WTC11 (cell line): ENCODE data around the gene STIM2. TPM values are rescaled to one million over a fixed set of nuclear protein-coding genes. Genes with fewer than 3 reads are reported as not detected.

Source experiments
- ATAC-seq: fragments of 200-7000 bp; cut with Tn5 transposase; 2 replicates; pipeline ENCODE4 v1.10.0; 2021; ENCODE audit warnings: mild to moderate bottlenecking, moderate library complexity
- CTCF ChIA-PET: fragments of 300-600 bp; sonication (Branson Sonifier 250); formaldehyde crosslinking; loops from one replicate; lab custom pipeline; 2021; ENCODE audit warnings: antibody characterized with exemption; lab: Charles Lee
- POLR2A ChIA-PET: fragments of 350-600 bp; sonication (Branson Sonifier 250); formaldehyde crosslinking; loops from one replicate; lab custom pipeline; 2021; ENCODE audit warnings: antibody characterized with exemption; lab: Charles Lee
- DNase-seq: peaks from one replicate; pipeline ENCODE4 v3.0.0; 2021; ENCODE audit warnings: low spot score
- H3K27ac Mint-ChIP-seq: 2 replicates; pipeline ENCODE4 v1.8.0; 2021; ENCODE audit warnings: mixed read lengths
- H3K27me3 Mint-ChIP-seq: 2 replicates; pipeline ENCODE4 v1.8.0; 2021; ENCODE audit warnings: low read depth, mild to moderate bottlenecking, moderate library complexity, mixed read lengths
- H3K36me3 Mint-ChIP-seq: 2 replicates; pipeline ENCODE4 v1.8.0; 2021; ENCODE audit warnings: mixed read lengths
- H3K4me1 Mint-ChIP-seq: 2 replicates; pipeline ENCODE4 v1.8.0; 2022; ENCODE audit warnings: mixed read lengths
- H3K4me3 Mint-ChIP-seq: 2 replicates; pipeline ENCODE4 v1.8.0; 2021; ENCODE audit warnings: mild to moderate bottlenecking, moderate library complexity, mixed read lengths
- H3K9me3 Mint-ChIP-seq: 2 replicates; pipeline ENCODE4 v1.8.0; 2021; ENCODE audit warnings: mixed read lengths
- ATF1 ChIP-seq: sonication (generic); formaldehyde crosslinking; IDR thresholded peaks from 2 replicates; pipeline ENCODE4 v1.8.1; 2023; ENCODE audit warnings: mild to moderate bottlenecking, moderate library complexity, missing genetic modification reagents
- ATF6 ChIP-seq: sonication (generic); formaldehyde crosslinking; IDR thresholded peaks from 2 replicates; pipeline ENCODE4 v1.8.1; 2023; ENCODE audit warnings: mild to moderate bottlenecking, missing genetic modification reagents
- FOXJ3 ChIP-seq: sonication (generic); formaldehyde crosslinking; IDR thresholded peaks from 2 replicates; pipeline ENCODE4 v1.9.0; 2021; ENCODE audit warnings: missing genetic modification reagents, mild to moderate bottlenecking, borderline replicate concordance
- GTF2I ChIP-seq: fragments of 250-450 bp; sonication (Bioruptor Pico); conservative IDR thresholded peaks from 2 replicates; pipeline ENCODE4 v1.4.0; 2021; ENCODE audit warnings: mild to moderate bottlenecking
- IRF2 ChIP-seq: sonication (generic); formaldehyde crosslinking; IDR thresholded peaks from 2 replicates; pipeline ENCODE4 v1.8.0; 2022; ENCODE audit warnings: low read depth, missing genetic modification reagents, borderline replicate concordance
- MYBL2 ChIP-seq: sonication (generic); formaldehyde crosslinking; IDR thresholded peaks from 2 replicates; pipeline ENCODE4 v1.8.1; 2023; ENCODE audit warnings: mild to moderate bottlenecking, moderate library complexity, missing genetic modification reagents
- NFE2L1 ChIP-seq: sonication (generic); formaldehyde crosslinking; IDR thresholded peaks from 2 replicates; pipeline ENCODE4 v1.8.1; 2023; ENCODE audit warnings: missing genetic modification reagents
- SP1 ChIP-seq: sonication (generic); formaldehyde crosslinking; conservative IDR thresholded peaks from 2 replicates; pipeline ENCODE4 v1.8.1; 2022; ENCODE audit warnings: missing genetic modification reagents
- TEAD1 ChIP-seq: sonication (generic); formaldehyde crosslinking; IDR thresholded peaks from 2 replicates; pipeline ENCODE4 v1.8.0; 2022; ENCODE audit warnings: mild to moderate bottlenecking, missing genetic modification reagents
- USF1 ChIP-seq: sonication (generic); formaldehyde crosslinking; IDR thresholded peaks from 2 replicates; pipeline ENCODE4 v1.8.0; 2022; ENCODE audit warnings: mild to moderate bottlenecking, missing genetic modification reagents
- ZMAT4 ChIP-seq: fragments of 250-450 bp; sonication (Bioruptor Pico); IDR thresholded peaks from 2 replicates; pipeline ENCODE4 v1.9.0; 2021; ENCODE audit warnings: mild to moderate bottlenecking
- ZNF121 ChIP-seq: sonication (generic); formaldehyde crosslinking; IDR thresholded peaks from 2 replicates; pipeline ENCODE4 v1.8.0; 2023; ENCODE audit warnings: missing genetic modification reagents
- ZNF138 ChIP-seq: sonication (generic); formaldehyde crosslinking; conservative IDR thresholded peaks from 2 replicates; pipeline ENCODE4 v1.8.1; 2022; ENCODE audit warnings: mild to moderate bottlenecking, moderate library complexity, missing genetic modification reagents
- ZNF232 ChIP-seq: sonication (generic); formaldehyde crosslinking; IDR thresholded peaks from 2 replicates; pipeline ENCODE4 v1.8.0; 2022; ENCODE audit warnings: mild to moderate bottlenecking, missing genetic modification reagents
- ZNF532 ChIP-seq: fragments of 250-450 bp; sonication (Bioruptor Pico); IDR thresholded peaks from 2 replicates; pipeline ENCODE4 v1.9.0; 2021; ENCODE audit warnings: mild to moderate bottlenecking, borderline replicate concordance
- total RNA-seq: library from RNA; stranded (reverse); gene quantifications from 3 replicates; pipeline ENCODE4 v1.2.3, GENCODE V29; 2021
- TF ChIP-seq, protein P1 (sequence below): fragments of 200-600 bp; IDR thresholded peaks from 2 replicates; pipeline ENCODE4 v1.8.0; 2022; ENCODE audit warnings: antibody characterized with exemption
- TF ChIP-seq, protein P2 (sequence below): sonication (generic); formaldehyde crosslinking; IDR thresholded peaks from 2 replicates; pipeline ENCODE4 v1.8.1; 2022; ENCODE audit warnings: low read depth, mild to moderate bottlenecking, moderate library complexity, missing genetic modification reagents, borderline replicate concordance
- TF ChIP-seq, protein P3 (sequence below): fragments of 250-450 bp; sonication (Bioruptor Pico); IDR thresholded peaks from 2 replicates; pipeline ENCODE4 v2.1.2; 2022; ENCODE audit warnings: mild to moderate bottlenecking, moderate library complexity
- TF ChIP-seq, protein P4 (sequence below): sonication (generic); formaldehyde crosslinking; IDR thresholded peaks from 2 replicates; pipeline ENCODE4 v1.8.0; 2022; ENCODE audit warnings: missing genetic modification reagents

Gene STIM2
- total RNA-seq, 1 experiment from 2014 or later, result 22.4 TPM

DNA sequence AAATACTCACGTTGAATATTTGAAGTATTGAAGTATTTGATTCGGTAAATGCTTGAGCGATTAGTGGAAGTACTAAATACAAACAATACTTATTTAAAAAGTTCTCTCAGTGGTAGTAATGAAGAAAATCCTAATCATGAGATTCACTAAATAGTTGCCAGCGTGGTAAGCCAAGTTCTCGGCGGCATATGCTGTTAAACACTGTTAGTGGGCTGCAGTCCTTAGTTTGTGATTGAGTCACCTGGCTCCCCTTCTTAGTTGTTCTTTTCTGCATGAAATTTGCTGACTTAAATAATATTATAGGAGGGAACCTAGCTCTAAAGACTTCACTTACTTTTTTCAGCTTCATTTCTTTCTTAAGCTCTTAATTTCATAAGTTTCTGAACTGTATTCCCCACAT is 51.4 kb downstream of the STIM2 start:
- POLR2A ChIA-PET, result no interaction called here
- TF ChIP-seq, protein P1, sequence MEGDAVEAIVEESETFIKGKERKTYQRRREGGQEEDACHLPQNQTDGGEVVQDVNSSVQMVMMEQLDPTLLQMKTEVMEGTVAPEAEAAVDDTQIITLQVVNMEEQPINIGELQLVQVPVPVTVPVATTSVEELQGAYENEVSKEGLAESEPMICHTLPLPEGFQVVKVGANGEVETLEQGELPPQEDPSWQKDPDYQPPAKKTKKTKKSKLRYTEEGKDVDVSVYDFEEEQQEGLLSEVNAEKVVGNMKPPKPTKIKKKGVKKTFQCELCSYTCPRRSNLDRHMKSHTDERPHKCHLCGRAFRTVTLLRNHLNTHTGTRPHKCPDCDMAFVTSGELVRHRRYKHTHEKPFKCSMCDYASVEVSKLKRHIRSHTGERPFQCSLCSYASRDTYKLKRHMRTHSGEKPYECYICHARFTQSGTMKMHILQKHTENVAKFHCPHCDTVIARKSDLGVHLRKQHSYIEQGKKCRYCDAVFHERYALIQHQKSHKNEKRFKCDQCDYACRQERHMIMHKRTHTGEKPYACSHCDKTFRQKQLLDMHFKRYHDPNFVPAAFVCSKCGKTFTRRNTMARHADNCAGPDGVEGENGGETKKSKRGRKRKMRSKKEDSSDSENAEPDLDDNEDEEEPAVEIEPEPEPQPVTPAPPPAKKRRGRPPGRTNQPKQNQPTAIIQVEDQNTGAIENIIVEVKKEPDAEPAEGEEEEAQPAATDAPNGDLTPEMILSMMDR, result no peak
- TF ChIP-seq ZMAT4 (CRISPR knock-in tag), result no peak
- TF ChIP-seq NFE2L1 (CRISPR knock-in tag), result no peak
- no peak for TF ChIP-seq TEAD1 (CRISPR knock-in tag)
- TF ChIP-seq, protein P2, sequence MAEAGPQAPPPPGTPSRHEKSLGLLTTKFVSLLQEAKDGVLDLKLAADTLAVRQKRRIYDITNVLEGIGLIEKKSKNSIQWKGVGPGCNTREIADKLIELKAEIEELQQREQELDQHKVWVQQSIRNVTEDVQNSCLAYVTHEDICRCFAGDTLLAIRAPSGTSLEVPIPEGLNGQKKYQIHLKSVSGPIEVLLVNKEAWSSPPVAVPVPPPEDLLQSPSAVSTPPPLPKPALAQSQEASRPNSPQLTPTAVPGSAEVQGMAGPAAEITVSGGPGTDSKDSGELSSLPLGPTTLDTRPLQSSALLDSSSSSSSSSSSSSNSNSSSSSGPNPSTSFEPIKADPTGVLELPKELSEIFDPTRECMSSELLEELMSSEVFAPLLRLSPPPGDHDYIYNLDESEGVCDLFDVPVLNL, result no peak
- no peak for TF ChIP-seq ZNF532 (CRISPR knock-in tag)
- TF ChIP-seq FOXJ3 (CRISPR knock-in tag), result no peak
- TF ChIP-seq, protein P3, sequence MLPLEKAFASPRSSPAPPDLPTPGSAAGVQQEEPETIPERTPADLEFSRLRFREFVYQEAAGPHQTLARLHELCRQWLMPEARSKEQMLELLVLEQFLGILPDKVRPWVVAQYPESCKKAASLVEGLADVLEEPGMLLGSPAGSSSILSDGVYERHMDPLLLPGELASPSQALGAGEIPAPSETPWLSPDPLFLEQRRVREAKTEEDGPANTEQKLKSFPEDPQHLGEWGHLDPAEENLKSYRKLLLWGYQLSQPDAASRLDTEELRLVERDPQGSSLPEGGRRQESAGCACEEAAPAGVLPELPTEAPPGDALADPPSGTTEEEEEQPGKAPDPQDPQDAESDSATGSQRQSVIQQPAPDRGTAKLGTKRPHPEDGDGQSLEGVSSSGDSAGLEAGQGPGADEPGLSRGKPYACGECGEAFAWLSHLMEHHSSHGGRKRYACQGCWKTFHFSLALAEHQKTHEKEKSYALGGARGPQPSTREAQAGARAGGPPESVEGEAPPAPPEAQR (CRISPR knock-in tag), result no peak
- TF ChIP-seq, protein P4, sequence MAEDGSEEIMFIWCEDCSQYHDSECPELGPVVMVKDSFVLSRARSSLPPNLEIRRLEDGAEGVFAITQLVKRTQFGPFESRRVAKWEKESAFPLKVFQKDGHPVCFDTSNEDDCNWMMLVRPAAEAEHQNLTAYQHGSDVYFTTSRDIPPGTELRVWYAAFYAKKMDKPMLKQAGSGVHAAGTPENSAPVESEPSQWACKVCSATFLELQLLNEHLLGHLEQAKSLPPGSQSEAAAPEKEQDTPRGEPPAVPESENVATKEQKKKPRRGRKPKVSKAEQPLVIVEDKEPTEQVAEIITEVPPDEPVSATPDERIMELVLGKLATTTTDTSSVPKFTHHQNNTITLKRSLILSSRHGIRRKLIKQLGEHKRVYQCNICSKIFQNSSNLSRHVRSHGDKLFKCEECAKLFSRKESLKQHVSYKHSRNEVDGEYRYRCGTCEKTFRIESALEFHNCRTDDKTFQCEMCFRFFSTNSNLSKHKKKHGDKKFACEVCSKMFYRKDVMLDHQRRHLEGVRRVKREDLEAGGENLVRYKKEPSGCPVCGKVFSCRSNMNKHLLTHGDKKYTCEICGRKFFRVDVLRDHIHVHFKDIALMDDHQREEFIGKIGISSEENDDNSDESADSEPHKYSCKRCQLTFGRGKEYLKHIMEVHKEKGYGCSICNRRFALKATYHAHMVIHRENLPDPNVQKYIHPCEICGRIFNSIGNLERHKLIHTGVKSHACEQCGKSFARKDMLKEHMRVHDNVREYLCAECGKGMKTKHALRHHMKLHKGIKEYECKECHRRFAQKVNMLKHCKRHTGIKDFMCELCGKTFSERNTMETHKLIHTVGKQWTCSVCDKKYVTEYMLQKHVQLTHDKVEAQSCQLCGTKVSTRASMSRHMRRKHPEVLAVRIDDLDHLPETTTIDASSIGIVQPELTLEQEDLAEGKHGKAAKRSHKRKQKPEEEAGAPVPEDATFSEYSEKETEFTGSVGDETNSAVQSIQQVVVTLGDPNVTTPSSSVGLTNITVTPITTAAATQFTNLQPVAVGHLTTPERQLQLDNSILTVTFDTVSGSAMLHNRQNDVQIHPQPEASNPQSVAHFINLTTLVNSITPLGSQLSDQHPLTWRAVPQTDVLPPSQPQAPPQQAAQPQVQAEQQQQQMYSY, result no peak
- TF ChIP-seq GTF2I (CRISPR knock-in tag), result no peak
- TF ChIP-seq IRF2 (CRISPR knock-in tag), result no peak
- no peak for TF ChIP-seq ATF1 (CRISPR knock-in tag)
- TF ChIP-seq MYBL2, result no peak
- no peak for TF ChIP-seq ATF6 (CRISPR knock-in tag)
- no peak for TF ChIP-seq ZNF121 (CRISPR knock-in tag)
- no peak for TF ChIP-seq SP1 (CRISPR knock-in tag)
- no peak for TF ChIP-seq ZNF232 (CRISPR knock-in tag)
- no peak for TF ChIP-seq USF1 (CRISPR knock-in tag)
- TF ChIP-seq ZNF138 (CRISPR knock-in tag), result no peak
- Mint-ChIP-seq H3K9me3 (no peaks in the 10 kb centered on the region), H3K27me3 (peaks cover 19% of the 10 kb centered on the region), H3K36me3 (no peaks in the 10 kb centered on the region), H3K27ac (no peak overlapping the region), H3K4me3 (no peak overlapping the region), H3K4me1 (peaks cover 46% of the 10 kb centered on the region)
- ATAC-seq, result no peak
- no peak for DNase-seq
- CTCF ChIA-PET, result interaction anchor here (1.0 kb wide), 1 partner anchor 52 kb away, joined by 3 read pairs; the partner anchor contains the start of gene STIM2
